Mucosa of stomach (tissue), 1 donor: Measurements from ENCODE around the gene PRR20D.
"Not testable (repeated sequence)": the region's sequence is repeated elsewhere in the genome, so short reads cannot be mapped to it uniquely, and the experiment has no call there.

Experiments
- H3K27me3 ChIP-seq: one replicate; pipeline ENCODE4 v1.7.0; 2013; ENCODE audit warnings: mild to moderate bottlenecking, low read length; ENCODE audit not compliant: control insufficient read depth, insufficient read depth
- H3K36me3 ChIP-seq: one replicate; pipeline ENCODE4 v1.7.0; 2013; ENCODE audit warnings: low read length; ENCODE audit not compliant: control insufficient read depth, insufficient read depth
- H3K4me1 ChIP-seq: one replicate; pipeline ENCODE4 v1.7.0; 2013; ENCODE audit warnings: mild to moderate bottlenecking, low read length; ENCODE audit not compliant: control insufficient read depth, insufficient read depth
- H3K4me3 ChIP-seq: one replicate; pipeline ENCODE4 v1.7.0; 2013; ENCODE audit warnings: low read length
- H3K9ac ChIP-seq: one replicate; pipeline ENCODE4 v1.7.0; 2013; ENCODE audit warnings: mild to moderate bottlenecking, low read length, moderate library complexity
- H3K9me3 ChIP-seq: one replicate; pipeline ENCODE4 v1.7.0; 2013; ENCODE audit warnings: mild to moderate bottlenecking, low read length, moderate library complexity; ENCODE audit not compliant: control insufficient read depth
- donor health status: Pancreatic carcinoma.

PRR20D gene

GRCh38 chr13:57160332-57160731 lies at the start of gene PRR20D:
TSS of gene PRR20D (plus strand) at chr13:57160632. CDS start at chr13:57161019, 387 bp downstream.
- H3K9ac ChIP-seq, H3K4me1 ChIP-seq, H3K9me3 ChIP-seq, H3K27me3 ChIP-seq, H3K4me3 ChIP-seq, H3K36me3 ChIP-seq: not testable (repeated sequence)

GRCh38 chr13:57114945-57115344 lies 45.5 kb upstream of the PRR20D start:
- Histone ChIP-seq H3K9ac (no peak overlapping the region), H3K36me3 (no peaks in the 10 kb centered on the region), H3K9me3 (no peaks in the 10 kb centered on the region), H3K4me3 (no peak overlapping the region), H3K27me3 (no peaks in the 10 kb centered on the region), H3K4me1 (no peaks in the 10 kb centered on the region)

GRCh38 chr13:57123681-57124080 lies 36.8 kb upstream of the PRR20D start:
- H3K9me3 ChIP-seq = no peaks in the 10 kb centered on the region
- H3K4me1 ChIP-seq = no peaks in the 10 kb centered on the region
- no peaks in the 10 kb centered on the region for H3K27me3 ChIP-seq
- no peaks in the 10 kb centered on the region for H3K36me3 ChIP-seq
- no peak overlapping the region for H3K4me3 ChIP-seq
- no peak overlapping the region for H3K9ac ChIP-seq

- no peak overlapping the region for H3K9ac ChIP-seq
- no peaks in the 10 kb centered on the region for H3K27me3 ChIP-seq
- H3K36me3 ChIP-seq = no peaks in the 10 kb centered on the region
- no peaks in the 10 kb centered on the region for H3K4me1 ChIP-seq
- H3K4me3 ChIP-seq = no peak overlapping the region
- H3K9me3 ChIP-seq = no peaks in the 10 kb centered on the region
Observed at GRCh38 chr13:57128909-57129308, 31.5 kb upstream of the PRR20D start.

GRCh38 chr13:57136093-57136492 lies 24.3 kb upstream of the PRR20D start:
- Histone ChIP-seq H3K36me3 (no peaks in the 10 kb centered on the region), H3K4me1 (no peaks in the 10 kb centered on the region), H3K9me3 (no peaks in the 10 kb centered on the region), H3K4me3 (no peak overlapping the region), H3K9ac (no peak overlapping the region), H3K27me3 (no peaks in the 10 kb centered on the region)

- H3K4me3 ChIP-seq = no peak overlapping the region
- H3K9ac ChIP-seq = no peak overlapping the region
- no peaks in the 10 kb centered on the region for H3K9me3 ChIP-seq
Observed at GRCh38 chr13:57137585-57137984, 22.8 kb upstream of the PRR20D start.

GRCh38 chr13:57138988-57139387 lies 21.4 kb upstream of the PRR20D start:
- H3K4me3 ChIP-seq = no peak overlapping the region
- H3K27me3 ChIP-seq = no peaks in the 10 kb centered on the region
- no peaks in the 10 kb centered on the region for H3K9me3 ChIP-seq
- no peak overlapping the region for H3K9ac ChIP-seq
- H3K36me3 ChIP-seq = no peaks in the 10 kb centered on the region
- no peaks in the 10 kb centered on the region for H3K4me1 ChIP-seq

More at GRCh38 chr13:57137585-57137984, 22.8 kb upstream of the PRR20D start:
- H3K4me1 ChIP-seq = no peaks in the 10 kb centered on the region
- H3K27me3 ChIP-seq = no peaks in the 10 kb centered on the region
- H3K36me3 ChIP-seq = no peaks in the 10 kb centered on the region

- not testable (repeated sequence) for H3K9me3 ChIP-seq, H3K4me1 ChIP-seq, H3K36me3 ChIP-seq, H3K27me3 ChIP-seq, H3K9ac ChIP-seq, H3K4me3 ChIP-seq
Observed at GRCh38 chr13:57139781-57140180, 20.7 kb upstream of the PRR20D start.

- H3K9me3 ChIP-seq, H3K27me3 ChIP-seq, H3K4me1 ChIP-seq, H3K4me3 ChIP-seq, H3K36me3 ChIP-seq, H3K9ac ChIP-seq: not testable (repeated sequence)
Observed at GRCh38 chr13:57140235-57140968, 20.0 kb upstream of the PRR20D start, which contains the start of gene PRR20A. TSS of gene PRR20A (plus strand) at chr13:57140918. CDS start at chr13:57141305, 387 bp downstream.

GRCh38 chr13:57147188-57147587 lies 13.2 kb upstream of the PRR20D start, which contains the start of gene PRR20B:
TSS of gene PRR20B (plus strand) at chr13:57147488. CDS start at chr13:57147875, 387 bp downstream.
- H3K4me3 ChIP-seq, H3K4me1 ChIP-seq, H3K36me3 ChIP-seq, H3K9me3 ChIP-seq, H3K9ac ChIP-seq, H3K27me3 ChIP-seq: not testable (repeated sequence)

GRCh38 chr13:57148106-57148505 lies 12.3 kb upstream of the PRR20D start:
- H3K9me3 ChIP-seq = not testable (repeated sequence)

GRCh38 chr13:57153761-57154160 lies 6.7 kb upstream of the PRR20D start, which contains the start of gene PRR20C:
TSS of gene PRR20C (plus strand) at chr13:57154061. CDS start at chr13:57154448, 387 bp downstream.
- not testable (repeated sequence) for H3K4me1 ChIP-seq, H3K9me3 ChIP-seq, H3K27me3 ChIP-seq, H3K36me3 ChIP-seq, H3K4me3 ChIP-seq, H3K9ac ChIP-seq

More at GRCh38 chr13:57148106-57148505, 12.3 kb upstream of the PRR20D start:
- not testable (repeated sequence) for H3K4me3 ChIP-seq, H3K4me1 ChIP-seq, H3K36me3 ChIP-seq, H3K9ac ChIP-seq, H3K27me3 ChIP-seq
